Measurements from ENCODE around the gene CLEC11A.

CLEC11A gene

DNA sequence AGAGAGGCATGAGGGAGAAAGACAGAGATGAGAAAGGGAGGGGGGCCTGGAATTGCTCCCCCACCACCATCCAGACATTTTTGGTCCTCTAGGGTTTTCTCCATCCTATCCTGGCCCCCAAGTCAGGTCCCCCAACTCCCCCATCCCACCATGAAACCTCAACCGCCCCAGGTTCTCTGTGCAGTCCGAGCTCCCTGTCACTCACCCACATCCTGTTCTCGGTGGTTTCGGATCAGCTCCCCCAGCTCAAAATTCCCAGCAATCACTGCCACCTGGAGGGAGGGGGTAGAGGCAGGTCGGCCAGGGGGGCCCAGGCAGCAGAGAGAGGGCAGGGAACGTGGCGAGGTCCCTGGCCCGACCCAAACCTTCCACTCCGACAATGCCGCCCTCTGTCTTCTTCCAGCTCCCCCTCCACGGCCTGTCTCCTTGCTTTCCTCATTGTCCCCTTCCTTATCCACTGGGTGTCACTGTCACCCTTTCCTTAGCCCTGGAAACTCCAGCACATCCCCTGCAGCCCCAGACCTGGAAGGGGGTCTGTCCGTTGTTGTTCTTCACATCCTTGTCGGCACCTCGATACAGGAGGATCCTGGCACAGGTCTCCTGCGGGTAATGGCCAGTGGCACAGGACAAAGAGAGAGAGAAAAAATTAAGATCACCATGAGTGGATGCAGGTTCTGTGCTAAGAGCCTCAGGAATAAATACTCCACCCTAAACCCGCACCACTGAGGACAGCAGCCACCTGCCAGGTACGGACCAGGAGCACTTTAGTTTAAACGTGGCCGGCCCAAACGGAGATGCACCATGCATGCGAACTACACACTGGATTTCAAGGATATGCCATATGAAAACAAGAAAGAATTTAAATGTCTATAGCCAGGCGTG lies 19.0 kb upstream of the CLEC11A start:
- DNase-seq (ENCODE audit: low read depth): no peak

DNA sequence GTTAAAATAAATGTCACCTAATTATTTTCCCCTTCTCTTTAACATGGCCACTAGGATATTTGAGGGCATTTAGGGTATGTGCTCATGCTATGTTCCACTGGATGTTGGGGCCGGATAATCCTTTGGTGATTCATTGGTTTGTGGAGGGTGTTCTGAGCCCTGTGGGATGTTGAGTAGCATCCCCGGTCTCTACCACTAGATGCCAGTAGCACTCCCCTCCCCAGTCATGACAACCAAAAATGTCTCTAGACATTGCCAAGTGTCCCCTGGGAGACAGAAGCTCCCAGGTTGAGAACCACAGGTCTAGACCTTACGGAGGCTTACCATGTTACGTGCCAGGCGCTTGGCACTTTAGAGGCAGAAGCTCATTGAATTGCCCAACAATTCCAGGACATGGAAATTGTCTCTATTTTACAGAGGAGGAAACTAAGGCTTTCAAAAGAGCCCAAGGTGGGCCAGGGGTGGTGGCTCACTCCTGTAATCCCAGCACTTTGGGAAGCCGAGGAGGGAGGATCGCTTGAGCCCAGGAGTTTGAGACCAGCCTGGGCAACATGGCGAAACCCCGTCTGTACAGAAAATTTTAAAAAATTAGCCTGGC lies 17.6 kb upstream of the CLEC11A start:
- DNase-seq (ENCODE audit: low read depth): no peak

DNA sequence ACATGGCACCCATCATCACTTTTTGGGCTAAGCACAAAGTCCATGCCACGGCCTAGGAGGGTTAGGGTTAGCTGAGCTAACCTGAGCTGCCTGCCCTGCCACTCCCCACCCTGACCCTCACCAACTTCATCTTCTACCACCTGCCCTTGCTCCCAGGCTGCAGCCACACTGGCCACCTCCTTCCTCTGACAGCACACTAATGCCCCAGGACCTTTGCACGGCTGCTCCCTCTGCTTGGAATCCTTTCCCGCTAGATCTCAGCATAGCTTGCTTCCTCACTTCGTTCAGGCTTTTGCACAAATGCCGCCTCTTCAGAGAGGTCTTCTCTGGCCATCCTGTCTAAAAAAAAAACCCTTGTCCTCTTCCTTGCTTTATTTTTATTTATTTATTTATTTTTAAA lies 16.8 kb upstream of the CLEC11A start:
- no peak for DNase-seq (ENCODE audit: low read depth)

DNA sequence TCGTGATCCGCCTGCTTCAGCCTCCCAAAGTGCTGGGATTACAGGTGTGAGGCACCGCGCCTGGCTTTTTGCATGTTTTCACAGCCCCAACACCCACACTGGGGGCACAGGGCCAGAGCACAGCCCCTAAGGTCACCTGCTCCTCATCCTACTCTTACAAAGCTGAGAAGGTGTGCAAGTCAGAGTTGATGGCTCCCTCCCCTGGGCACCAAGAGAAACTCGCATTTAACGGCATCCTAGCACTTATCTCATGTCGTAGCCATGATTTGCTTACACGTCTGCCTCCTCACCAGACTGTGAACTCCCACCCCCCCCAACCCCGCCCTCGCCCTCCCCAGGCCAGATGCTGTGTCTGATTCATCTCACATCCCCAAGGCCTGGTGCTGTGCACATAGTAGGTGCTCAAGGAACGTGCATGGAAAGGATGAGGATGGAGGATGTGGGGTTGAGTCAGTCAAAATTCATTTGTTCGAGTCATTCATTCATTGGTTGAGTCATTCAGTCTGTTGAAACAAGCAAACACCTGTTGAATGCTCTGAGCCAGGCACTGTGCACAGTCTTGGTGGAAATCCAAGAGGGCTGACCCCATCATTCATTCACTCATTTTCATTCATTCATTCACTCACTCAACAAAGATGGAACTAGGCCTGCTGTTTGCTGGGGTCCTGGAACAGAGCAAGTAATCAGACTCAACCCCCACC lies 14.8 kb upstream of the CLEC11A start:
- no peak for DNase-seq (ENCODE audit: low read depth)

DNA sequence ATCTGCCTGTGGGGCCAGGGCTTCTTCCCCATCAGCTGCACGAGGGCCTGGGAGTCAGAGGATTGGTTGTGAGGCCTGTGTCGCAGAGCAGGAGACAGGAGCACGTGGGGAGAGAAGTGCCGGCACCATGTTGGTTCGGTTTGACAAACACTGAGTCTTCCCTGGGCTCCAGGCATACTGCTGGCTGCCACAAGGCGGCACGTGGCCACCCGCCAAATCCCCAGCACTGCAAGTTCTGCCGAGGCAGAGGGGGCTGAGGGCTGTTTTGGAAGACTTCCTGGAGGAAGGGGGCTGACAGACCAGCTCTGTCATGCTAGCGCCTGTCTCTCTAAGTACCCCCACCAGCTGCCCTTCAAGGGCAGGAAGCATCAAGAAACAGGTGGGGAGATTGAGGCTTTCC lies 13.1 kb upstream of the CLEC11A start:
- DNase-seq (ENCODE audit: low read depth): no peak

DNA sequence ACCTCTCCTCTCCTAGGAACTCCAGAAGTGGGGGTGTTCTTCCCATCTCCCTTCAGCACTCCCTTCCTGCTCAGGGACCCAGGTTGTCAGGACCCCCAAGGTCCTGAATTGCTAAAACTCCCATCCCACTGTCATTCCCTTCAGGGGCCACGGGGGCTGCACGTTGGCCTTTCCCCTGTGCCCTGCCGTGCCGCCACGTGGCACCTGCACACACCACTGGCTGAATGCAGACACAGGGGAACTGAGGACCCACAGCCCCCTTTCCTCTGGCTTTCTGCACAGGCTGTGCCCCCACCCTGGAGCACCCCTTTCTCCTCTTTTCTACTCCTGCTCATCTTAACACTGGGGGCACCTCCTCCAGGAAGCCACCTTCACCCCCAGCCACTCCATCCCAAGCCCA lies 12.6 kb upstream of the CLEC11A start:
- DNase-seq (ENCODE audit: low read depth): no peak

DNA sequence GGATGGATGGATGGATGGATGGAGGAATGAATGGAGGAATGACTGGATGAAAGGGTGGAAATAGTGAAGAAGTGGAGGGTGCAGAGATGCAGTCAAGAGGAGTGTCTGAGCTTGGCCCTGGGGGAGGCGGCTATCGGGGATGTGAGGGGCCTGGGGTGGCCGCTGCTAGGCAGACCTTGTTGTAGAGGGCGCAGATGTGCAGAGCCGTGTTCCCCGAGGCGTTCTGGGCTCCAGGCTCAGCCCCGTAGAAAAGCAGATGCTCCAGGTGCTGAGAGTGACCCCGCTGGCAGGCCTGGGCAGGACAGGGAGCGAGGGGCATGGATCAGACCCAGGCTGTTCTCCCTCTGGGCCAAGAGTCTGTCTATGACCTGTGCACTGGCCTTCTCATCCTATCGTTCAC lies 12.0 kb upstream of the CLEC11A start:
- no peak for DNase-seq (ENCODE audit: low read depth)

DNA sequence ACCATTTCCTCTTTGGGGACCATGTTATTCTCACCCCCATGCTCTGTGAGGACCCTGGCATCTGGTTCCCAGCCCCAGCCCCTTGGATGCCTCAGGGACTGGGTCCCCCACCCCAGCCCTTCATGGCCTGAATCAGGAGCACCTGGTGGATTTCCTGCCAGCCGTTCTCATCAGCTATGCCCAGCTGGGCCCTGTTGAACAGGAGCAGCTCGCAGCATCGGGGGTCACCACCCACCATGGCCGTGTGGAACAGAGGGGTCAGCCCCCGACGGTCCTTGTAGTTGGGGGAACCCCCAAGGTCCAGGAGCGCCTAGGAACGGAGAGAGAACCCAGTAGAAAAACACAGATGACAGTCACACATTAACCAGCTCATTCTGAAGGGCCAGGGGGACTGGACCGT lies 11.4 kb upstream of the CLEC11A start:
- no peak for DNase-seq (ENCODE audit: low read depth)

DNA sequence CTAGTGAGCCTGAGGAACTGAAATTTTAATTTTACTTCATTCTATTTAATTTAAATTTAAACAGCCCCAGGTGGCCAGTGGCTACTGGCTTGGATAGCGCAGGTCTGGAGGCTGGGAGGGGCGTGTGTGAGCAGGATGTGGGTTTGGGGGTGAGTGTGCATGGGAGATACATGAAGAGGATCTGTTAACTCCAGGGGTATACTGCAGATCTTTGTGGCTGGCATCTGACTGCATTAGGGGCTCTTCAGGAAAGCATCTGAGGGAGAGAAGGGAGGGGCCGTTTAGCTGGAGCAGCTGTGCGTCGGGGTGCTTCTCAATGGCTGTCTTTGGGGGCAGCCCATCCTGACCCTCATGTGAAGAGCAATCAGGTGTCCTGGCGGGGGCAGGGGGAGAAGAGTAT lies 10.3 kb upstream of the CLEC11A start:
- no peak for DNase-seq (ENCODE audit: low read depth)

DNA sequence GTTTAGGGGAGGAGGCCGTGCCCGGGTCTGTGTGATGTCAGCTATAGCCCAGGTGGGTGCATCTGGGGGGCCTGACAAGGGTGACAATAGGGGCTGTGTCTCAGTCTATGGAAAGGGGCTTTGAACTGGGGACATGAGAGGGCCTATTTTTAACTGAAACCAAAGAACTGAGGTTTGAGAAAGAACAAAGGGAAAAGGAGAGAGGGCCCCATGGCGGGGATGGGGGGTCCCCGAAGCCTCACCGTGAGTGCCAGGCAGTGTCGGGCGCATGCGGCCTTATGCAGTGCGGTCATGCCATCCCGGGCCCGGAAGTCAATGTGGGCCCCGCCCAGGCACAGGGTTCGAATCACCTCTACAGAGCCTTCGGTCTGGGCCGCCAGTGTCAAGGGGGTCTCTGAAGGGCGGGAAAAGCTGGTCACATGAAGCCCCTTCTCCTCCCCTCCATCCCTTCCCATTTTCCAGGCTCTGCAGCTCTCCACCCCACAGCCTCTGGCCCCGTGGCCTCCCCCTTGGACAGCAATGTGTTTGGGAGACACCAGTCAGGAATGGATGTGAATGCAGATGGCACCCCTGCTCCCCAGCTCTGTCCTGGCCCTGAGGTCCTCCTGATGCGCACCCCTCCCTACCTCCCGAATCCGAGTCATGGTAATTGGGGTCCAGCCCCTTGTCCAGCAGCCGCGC lies 9.5 kb upstream of the CLEC11A start:
- no peak for DNase-seq (ENCODE audit: low read depth)

DNA sequence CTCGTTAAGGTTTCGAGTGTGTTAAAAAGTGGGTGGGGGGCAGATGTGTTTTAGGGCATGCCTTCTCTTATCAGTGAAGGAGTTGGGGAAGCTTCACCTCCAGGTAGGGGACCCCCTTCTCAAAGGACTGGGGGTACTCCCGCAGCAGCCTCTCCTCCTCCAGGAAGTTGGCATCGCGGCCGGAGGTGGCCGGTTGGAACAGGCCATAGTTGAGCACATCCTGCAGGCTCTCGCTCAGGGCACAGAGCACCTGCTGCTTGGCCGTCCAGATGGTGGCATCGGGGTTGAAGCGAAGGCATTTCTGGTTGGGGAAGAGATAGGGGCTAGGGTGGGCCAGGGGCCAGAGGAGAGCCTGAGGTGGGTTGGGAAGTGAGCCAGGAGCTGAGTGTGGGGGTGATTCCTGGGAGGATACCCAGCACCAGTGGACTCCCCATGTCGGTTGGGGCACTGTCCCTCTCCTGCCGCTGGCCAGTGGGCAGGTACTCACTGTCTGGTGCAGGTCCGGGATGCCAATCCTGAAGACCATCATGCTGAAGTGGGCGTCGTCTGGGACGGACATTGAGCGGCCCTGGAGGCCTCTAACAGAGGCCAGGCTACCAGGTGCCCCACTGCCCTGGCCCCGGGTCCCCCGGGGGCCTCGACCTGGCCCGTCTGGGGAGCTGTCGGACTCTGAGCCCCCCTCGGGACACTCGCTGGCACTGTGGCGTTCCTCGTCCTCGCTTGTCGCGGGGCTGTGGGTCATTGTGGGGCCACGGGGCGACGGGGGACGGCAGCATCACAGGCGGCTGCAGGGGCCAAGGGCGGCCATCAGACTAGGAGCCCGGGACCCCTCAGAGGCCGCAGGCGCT lies 6.8 kb upstream of the CLEC11A start:
- DNase-seq (ENCODE audit: low read depth): no peak

DNA sequence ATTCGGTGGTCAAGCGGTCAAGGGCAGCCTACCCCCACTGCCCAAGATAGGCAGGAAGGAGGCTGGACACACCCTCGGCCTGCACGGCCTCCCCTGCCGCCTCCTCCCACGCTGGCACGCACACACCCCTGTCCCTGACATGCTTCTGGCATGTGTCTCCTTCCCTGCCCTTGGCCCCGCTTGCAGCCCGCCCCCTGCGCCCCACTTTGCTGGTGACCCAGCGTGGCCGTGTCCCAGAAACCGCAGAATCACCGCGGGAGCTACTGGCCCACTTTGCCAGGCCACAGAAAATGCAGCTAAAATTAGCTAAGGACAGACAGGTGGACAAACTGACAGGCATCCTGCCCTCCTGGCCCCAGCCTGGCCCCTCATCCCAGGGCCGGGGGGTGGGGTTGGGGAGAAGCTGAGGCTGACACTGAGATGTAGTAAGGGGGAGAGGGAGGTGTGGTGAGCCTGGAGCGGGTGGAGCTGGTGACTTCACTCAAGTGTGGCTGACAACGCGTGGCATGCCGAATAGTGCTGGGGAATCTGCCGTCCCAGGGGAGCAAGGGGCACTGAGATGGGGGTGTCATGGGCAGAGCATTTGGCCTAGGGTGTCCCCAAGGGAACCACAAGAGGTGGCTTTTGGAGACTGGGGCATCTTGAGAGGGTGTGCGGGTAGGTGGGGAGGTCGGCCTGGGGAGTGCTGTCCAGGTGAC lies 6.0 kb upstream of the CLEC11A start:
- no peak for DNase-seq (ENCODE audit: low read depth)

DNA sequence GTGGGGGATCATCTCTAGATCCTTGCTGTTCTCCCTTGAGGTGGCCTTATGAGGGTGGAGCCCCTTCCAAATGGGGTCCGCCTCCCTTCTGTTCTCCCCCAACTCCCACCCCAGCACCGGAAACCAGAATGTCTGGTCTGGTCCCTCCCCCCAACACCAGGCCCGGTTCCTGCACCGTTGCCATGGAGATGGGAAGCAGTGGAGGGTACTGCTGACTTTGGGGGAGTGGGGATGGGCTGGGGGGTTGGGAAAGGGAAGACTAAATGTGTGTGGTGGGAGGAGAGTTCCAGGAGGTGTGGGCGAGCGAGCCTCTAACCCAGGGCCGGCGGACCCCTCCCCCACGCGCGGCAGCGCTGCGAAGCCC lies 5.3 kb upstream of the CLEC11A start:
- DNase-seq (ENCODE audit: low read depth): no peak

DNA sequence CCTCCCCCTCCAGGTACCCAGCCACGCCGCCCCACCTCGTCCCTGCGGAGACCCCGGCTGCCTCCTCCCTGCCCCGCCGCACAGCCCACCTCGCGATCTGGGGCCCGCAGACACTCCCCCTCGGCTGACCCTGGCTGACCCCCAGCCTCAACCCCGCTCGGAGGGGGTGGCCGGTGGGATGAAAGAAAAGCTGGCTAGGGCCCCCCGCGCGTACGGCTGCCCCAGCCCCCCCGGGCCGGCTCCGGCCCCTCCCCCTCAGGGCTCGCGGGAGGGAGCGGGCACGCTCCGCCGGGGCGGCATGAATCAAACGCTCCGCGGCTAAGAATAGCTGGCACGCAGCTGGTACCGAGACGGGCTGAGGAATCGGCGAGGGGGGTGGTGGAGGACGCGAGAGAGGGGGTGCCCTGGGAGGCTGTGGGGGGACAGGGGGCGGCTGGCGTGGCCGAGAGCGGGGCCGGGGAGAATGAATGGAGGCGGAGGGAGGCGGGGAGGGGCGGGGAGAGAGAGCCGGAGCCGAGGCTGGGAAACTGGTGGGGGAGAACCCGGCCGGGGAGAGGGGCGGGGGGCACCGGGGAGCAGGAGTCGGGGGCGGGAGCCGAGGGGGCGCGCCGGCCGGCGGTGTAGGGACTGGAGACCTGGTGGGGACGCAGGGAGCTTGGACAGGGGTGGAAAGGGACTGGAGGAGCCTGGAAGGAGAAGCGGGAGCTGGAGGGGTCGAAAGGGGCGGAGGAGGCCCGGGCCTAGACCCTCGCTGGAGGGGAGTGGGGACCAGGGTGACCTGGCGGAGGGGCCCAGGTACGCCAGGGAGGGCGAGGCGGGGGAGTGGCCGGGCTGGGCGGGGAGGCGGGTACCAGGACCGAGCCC lies 4.7 kb upstream of the CLEC11A start:
- DNase-seq (ENCODE audit: low read depth): no peak

DNA sequence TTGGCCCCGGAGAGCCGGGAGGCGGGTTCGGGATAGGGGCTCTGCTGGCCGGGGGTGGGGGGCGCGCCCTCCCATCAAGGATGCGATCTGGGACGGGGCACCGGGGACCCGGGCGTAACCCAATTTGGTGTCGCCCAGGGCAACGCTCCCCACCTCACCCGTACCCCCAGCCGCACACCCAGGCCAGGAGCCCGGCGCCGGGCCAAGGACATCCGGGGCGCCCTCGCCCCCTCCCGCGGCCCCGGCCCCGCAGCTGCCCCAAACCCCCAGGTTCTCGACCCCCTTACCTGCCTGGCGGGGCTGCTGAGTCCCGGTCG lies 4.1 kb upstream of the CLEC11A start:
- DNase-seq (ENCODE audit: low read depth): no peak

DNA sequence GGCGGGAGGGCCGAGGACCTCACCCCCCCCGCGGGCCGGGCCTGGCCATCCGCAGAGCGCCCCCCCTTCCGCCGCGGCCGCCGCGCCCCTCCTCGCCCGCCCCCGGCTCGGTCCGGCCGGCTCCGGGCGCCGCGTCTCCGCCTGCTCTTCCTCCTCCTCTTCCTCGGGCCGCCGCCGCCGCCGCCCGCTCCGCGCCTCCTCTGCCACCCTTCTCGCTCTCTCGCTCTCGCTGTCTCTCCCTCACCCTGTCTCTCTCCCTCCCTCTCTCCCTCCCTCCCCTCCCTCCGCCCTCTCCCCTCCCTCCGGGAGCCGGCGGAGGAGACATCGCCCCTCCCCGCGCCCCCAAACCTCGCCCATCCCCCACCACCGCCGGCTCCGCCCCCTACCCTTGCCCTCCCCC lies 3.6 kb upstream of the CLEC11A start, which contains the start of gene SHANK1:
SHANK1 (minus strand) TSS at position 237 of the 400 bp plus-strand sequence. CDS start 2,883 bp downstream, outside the sequence.
- DNase-seq (ENCODE audit: low read depth): no peak

DNA sequence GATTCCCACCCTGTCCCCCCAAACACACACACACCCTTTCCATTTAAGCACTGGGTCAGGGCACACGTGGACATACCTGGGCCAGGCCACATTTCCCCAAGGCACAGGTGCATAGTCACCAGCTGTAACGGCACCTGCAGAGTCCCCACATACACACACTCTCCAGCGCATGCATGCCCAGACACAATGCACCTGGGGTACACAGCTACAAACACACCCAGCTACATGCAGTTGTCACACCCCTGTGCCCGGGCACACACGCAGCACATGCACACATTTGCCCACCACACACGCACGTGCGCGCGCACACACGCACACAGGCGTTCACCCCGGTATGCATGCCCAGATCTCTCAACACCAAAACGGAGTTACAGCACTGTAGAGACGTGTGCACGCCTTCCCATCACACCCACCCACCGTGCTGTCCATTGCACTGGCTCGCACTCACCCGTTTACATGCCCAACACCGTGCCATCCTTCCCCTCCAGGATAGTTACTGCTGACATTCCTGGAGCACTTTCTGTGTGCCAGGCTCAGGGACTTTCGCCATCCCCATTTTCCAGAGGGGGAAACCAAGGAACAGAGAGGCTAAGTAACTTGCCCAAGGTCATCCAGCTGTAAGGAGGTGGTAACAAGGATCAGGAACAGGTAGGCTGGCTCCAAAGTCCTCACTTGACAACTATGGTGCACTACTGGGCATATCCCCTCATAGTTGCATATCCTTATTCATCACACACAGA lies 2.8 kb upstream of the CLEC11A start:
- DNase-seq (ENCODE audit: low read depth): no peak

DNA sequence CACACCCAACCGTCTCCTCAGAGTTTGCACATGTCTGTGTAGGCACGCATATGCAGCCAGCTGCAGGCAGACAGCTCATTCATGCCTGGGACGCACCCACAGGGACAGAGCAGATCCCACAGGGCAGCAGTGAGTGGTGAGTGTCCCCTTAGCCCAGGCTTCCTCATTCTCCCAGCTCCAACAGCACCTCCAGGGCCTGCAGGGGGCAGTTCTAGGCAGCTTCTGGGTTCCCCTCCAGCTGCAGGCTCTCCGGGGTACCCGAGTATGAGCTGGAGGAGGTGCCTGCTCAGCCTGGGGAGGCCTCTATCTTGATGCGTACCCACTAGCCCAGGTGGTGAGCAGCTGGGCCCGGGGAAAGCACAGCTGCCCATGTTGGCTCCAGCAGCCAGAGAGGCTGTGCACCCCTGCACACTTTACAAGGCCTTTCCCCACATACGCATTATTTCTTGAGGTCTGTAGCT lies 2.2 kb upstream of the CLEC11A start:
- DNase-seq (ENCODE audit: low read depth): no peak

DNA sequence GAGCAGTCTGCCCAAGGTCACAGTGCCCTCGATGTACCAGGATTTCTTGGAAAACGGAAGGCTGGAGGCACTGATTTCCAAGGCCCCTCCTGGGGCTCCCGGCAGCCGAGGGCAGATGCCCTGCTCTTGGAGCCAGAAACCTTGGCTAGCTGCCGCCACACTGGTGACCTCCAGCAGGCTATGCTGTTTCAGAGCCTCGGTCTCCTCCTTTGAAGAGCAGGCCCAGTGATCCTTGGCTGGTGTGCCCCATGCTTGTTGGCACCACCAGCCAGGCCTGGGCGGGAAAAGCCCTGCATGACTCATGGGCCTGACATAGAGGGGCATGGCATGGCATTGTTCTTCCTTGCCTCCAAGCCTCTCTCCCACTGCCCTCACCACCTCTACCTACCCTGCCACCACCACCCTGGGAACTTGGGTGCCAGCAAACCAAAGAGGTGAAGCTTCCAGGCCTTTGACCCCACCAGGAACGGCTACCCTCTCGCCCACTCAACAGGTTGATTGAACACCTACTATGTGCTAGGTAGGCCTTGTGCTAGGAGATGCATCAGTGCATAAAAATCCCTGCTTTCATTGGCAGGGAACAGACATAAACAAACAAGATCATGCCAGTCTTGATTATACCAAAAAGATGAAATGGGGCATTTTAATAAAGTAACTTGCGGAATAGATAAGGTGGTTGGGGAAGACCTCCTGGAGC lies 1.6 kb upstream of the CLEC11A start:
- DNase-seq (ENCODE audit: low read depth): no peak

Data from stimulated activated CD8-positive, alpha-beta memory T cell treated with anti-CD3 and anti-CD28 coated beads, Interleukin-15, amount 100 ng/mL, for 1 hour (primary cell).